HG02870 (cell line): ENCODE measurements around the gene AIMP1.
"Not testable (repeated sequence)": the region's sequence is repeated elsewhere in the genome, so short reads cannot be mapped to it uniquely, and the experiment has no call there.

Experiments used
- ATAC-seq: cut with Tn5 transposase; IDR thresholded peaks from one replicate; pipeline ENCODE4 v1.9.1; 2021; ENCODE audit warnings: mild to moderate bottlenecking, moderate library complexity; ENCODE audit not compliant: unreplicated experiment

AIMP1 gene

GRCh38 chr4:106347167-106347566, 30.8 kb downstream of the AIMP1 start:
- ATAC-seq, result no peak

DNA sequence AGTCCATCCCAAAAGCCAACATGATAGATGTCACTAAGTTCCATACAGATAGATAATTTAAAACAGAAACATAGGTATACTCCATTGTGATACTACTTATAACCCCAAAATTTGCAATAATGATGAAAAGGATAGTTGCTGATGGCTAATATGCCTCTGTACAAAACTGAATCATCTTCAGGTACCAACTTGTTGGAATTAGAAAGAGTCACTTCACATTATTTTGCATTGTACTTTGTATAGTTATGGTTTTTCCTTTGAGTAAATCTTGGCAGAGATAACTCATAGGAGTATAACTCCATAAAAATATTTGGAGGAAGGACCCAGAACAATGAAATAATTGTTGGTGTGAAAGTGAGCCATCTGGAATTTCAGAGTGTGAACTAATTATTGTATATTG, 34.7 kb downstream of the AIMP1 start:
- ATAC-seq, result no peak

- no peak for ATAC-seq
Observed at GRCh38 chr4:106353786-106354185, 37.4 kb downstream of the AIMP1 start.

GRCh38 chr4:106355193-106355592, 38.8 kb downstream of the AIMP1 start:
- ATAC-seq, result no peak

DNA sequence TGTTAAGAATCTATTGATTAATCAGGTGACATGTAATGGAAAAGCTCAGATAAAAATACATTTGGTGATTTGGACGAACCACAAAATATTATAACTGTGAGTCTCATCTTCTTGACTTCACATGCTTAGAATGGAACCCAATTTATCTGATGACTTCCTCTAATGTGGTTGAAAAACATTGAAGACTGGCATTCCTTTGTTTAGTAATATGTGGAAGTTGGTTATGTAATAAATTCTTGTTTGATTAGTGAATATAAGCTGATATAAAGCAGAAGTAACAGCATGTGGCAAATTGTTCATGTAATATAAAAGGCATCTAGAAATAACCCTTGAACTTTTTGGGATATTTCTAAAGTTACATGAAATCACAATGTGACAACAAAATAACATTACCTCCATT, 42.5 kb downstream of the AIMP1 start:
- ATAC-seq, result no peak

DNA sequence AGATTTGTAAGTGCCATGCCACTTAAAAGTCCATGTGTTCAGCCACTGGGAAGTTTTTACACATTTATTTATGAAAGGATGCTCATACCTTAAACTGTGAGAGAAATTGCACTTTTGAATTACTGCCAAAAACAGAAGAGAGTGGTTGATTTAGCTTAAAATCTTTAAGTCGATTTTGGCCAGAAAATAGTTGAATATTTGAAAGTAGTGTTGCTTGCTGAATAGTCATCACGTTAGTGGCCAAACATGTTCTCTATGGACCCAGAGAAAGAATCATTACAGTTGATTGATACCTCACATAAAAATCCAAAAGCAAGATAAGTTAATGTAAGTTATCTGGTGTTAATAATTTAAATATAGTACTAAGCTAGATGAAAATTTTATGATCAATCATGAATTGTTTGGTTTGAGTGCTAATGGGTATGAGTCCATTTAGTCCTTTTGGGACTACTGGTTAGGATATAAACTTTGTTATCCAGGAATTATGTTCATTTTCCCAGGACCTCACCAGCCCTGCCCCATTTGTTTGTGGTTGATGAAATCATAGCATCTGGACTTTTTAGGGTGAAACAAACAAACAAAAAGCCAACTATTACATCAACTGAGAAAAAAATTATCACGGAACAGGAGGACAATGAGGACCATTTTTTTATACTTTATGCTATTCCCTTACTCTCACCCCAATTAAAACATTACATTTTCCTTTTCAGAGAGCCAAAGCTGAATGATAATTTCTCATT, 45.9 kb downstream of the AIMP1 start:
- no peak for ATAC-seq

- ATAC-seq, result no peak
Observed at GRCh38 chr4:106364282-106364681, 47.9 kb downstream of the AIMP1 start.

GRCh38 chr4:106365613-106366012, 49.3 kb downstream of the AIMP1 start:
- ATAC-seq, result no peak

DNA sequence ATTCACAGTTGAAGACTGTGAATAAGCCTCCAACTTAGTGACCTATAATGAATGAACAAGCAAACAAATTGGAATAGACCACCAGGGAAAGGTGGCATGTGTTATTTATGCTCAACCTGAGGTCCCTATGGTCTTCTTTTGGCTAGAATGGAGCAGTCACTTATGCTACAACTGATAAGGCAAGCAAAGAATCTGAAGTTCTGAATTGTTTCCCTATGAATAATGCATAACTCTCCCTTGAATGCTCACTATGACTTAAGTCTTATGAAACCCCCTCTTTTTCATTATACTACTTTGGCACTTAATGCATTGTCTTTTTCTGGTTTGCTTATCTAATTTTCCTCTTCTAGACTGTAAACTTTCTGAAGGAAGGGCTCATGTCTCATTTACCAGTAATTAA, 49.7 kb downstream of the AIMP1 start:
- ATAC-seq, result no peak

DNA sequence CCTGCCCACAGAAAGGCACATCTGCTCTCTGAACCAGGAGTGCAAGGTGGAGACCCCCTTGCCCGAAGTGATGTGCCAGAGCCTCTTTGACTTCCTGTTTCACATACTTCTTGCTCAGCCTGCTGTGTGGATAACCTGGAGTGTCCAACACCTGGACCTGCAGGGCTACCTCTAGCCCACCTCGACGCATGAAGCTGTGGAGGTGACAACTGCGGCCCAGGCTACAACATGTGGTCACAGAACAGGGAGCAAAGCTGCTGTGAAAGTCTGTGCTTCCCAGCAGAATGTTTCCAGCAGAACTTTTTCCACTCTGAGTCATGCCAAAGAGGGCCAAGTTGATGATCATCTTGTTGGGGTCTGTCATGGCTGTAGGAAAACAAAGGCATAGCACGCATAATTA, 50.7 kb downstream of the AIMP1 start:
- no peak for ATAC-seq

GRCh38 chr4:106368678-106369077, 52.3 kb downstream of the AIMP1 start, which contains the start of gene GIMD1:
Gene GIMD1, minus strand, starts transcription at chr4:106368778. Its CDS starts 1,343 bp downstream, at chr4:106367435.
- no peak for ATAC-seq

DNA sequence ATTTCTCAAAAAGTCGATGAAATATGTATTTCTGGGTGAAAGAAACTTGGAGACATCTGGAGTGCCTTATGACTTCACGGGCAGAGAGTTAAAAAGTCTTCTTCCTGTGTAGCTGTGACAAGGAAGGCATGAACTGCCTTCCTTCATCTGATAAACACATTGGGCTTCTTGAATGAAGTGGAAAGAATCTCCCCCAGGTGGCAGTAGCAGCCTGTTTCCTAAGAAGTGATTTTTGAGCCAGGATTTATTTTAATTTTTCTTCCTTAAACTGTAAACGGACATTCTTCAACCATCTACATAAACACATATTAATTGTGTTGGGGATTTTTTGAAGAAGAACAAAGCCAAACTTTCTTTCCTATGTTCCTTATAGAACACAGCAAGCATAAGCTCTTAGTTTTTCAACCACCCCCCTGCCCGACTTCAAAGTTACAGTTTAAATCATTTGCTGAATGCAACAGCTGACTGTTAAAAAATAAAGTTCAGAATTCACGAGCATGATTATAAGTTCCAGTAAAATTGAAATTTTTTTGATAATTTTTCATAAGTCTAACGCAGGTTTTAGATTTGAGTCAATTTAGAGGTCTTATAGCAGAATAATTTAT, 53.2 kb downstream of the AIMP1 start:
- ATAC-seq, result peak; percentile 80

DNA sequence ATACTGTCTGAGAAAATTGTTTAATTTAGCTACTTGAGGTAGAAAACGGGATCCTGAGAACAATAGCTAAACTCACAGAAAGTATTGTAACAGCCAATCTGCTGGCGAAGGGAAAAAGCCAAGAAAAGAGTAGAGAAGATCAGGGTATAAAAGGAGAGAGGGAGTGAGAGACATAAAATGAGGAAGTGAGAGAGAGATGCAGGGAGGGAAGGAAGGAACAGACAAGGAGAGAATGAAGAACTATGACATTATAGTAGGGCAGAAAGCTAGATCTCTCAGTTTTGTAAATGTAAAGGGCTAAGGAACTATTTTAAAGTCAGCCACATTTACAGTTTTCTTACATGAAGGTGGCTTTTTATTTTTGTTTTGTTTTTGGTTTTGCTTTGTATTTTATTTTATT, 53.9 kb downstream of the AIMP1 start:
- no peak for ATAC-seq

DNA sequence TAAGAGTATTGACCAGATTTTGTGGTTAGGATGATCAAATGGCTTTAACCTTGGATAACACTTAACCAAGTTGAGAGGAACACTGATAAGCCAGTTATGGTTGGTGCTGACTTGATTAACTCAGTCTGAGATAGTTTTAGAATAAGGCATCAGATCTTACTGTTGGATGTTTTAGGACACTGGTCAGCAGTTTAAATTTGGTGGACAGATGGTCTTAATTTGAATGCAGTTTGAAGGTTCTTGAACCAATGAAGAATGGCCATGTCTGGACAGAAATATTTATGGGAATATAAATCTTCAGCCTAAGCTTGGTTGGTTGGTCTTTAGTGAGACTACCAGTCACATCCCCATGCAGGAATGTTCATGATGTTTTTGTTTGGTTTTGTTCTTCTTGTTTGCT, 54.8 kb downstream of the AIMP1 start:
- ATAC-seq, result no peak

DNA sequence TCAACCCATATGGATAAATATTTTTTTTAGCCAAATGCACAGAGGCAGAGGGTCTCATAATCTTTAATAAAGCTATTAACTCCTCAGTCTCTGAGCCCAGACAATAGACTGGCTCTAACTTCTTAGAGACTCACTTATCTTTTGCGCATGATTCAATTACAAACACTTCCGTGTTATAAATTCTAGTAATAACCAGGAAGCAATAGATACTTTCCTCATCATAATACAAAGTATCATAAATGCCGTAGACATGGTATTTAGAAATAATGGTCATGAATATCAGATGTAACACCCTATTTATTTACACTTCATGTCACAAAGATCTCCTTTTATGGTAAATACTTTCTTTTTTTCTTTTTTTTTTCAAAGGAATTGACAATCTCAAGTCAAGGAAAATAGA, 56.7 kb downstream of the AIMP1 start:
- ATAC-seq, result no peak

DNA sequence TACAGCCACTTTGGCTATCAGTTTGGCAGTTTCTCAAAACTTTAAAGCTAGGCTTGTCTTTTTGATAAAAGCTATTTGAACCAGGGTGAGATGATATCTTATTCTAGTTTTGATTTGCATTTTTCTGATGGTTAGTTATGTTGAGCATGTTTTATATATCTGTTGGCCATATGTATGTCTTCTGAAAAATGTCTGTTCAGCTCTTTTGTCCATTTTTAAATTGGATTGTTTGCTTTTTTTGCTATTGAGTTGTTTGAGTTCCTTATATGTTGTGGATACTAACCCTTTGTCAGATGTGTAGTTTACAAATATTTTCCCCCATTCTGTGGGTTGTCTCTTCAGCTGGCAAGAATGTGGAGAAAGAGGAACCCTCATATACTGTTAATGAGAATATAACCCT, 63.8 kb downstream of the AIMP1 start:
- no peak for ATAC-seq

GRCh38 chr4:106384878-106385277, 68.5 kb downstream of the AIMP1 start:
- ATAC-seq, result no peak

DNA sequence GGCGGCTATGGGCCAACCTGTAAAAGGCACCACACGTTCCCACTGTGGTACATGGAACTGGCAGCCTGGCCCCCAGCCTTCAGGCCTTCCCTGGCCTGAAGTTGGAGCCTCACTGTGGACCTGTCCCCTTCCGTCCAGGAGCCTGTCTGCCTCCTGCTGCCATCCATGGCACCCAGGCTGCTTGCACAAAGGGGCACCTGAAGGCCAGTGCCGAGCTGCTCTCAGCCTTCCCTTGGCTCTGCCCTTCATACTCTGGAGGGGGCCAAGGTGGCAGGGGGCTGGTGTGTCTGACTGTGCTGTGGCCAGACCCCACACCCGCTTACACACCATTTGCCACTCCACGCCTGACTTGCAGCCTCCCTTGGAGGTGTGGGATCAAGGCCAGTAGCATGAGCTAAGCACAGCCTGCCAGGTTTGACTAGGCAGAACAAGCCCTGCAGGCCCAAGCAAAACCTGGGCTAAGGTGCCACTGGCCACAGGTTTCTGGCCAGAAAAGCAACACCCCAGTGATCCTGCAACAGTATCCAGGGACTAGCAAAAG, 69.6 kb downstream of the AIMP1 start:
- ATAC-seq, result no peak

DNA sequence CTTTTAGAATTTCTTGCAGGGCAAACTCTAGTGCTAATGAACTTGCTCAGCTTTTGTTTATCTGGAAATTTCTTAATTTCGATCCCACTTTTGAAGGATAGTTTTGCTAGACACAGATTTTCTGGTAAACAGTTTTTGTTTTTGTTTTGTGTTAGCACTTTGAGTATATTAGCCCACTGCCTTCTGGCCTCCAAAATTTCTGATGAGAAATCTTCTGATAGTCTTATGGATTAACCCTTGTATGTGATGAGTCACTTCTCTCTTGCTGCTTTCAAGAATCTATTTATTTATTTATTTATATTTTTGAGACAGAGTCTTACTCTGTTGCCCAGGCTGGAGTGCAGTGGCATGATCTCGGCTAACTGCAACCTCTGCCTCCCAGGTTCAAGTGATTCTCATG, 79.2 kb downstream of the AIMP1 start:
- ATAC-seq, result no peak

- not testable (repeated sequence) for ATAC-seq
Observed at GRCh38 chr4:106398898-106399297, 82.5 kb downstream of the AIMP1 start.
